GM18499 (cell line): ENCODE results near the gene MYO9B.

Experiments used
- ATAC-seq: cut with Tn5 transposase; IDR thresholded peaks from one replicate; pipeline ENCODE4 v1.9.1; 2021; ENCODE audit warnings: moderate number of reproducible peaks; ENCODE audit not compliant: insufficient read depth, unreplicated experiment

Gene MYO9B

GRCh38 chr19:17109962-17110598 is 34.5 kb downstream of the MYO9B start:
- no peak for ATAC-seq

GRCh38 chr19:17110599-17110966 is 35.0 kb downstream of the MYO9B start:
- ATAC-seq: no peak

- no peak for ATAC-seq
Measured at GRCh38 chr19:17111766-17112165, 36.2 kb downstream of the MYO9B start.

DNA sequence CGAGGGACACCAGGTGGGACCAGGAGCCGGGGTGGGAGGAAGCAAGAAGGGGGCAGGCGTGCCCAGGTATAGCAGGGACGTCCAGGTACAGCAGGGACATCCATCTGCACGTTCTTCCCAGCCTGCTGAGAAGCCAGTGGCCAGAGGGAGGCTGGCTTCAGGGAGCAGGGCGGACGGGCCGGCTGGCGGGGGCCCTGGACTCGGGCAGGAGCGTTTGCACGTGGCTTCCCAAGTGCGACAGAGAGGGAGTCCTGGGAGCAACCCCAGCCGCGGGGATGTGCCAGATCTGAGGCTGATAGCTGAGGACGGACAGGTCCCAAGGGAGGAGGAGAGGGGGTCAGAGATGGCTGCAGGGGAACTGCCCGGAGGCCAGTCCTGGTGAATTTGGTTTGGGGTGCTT is 36.7 kb downstream of the MYO9B start:
- no peak for ATAC-seq

DNA sequence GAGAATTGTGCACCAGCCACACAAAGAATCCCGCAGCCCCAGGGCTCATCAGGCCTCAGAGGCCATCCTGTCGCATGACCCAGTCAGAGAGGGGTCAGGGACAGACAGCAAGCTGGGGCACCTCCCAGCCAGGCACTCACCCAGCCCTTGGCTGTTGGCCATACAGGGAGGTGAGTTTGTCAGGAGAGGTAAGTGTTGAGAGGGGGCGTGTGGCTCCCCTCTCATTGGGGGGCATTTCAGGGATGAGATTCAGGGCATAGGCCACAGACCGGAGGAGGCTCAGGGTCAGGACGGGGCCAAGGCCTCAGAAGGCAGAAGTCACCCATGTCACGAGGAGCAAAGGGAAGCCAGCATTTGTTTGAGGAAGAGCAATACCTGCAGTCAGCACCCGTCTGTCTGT is 37.1 kb downstream of the MYO9B start:
- ATAC-seq: no peak

- ATAC-seq: no peak
Measured at GRCh38 chr19:17113127-17113785, 37.7 kb downstream of the MYO9B start.

DNA sequence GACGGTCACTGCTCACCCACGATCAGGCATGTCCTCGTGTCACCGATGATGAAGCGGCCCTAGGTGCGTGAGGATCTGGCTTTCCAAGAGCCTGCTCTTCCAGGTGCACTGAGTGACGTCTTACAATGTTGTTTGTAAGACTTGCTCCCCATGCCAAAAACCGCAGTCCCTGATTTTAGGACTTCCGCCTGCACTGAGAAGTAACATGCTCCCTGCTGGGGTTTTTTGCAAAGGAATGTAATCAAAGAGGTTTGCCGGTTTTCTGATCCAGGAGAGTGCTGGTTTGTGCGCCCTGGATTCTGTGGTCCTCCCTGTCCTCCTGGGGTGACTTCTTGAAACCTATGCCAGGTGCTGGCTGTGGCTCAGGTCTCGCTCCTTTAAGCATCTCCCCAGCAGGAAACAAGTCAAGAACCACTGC is 38.8 kb downstream of the MYO9B start:
- no peak for ATAC-seq

DNA sequence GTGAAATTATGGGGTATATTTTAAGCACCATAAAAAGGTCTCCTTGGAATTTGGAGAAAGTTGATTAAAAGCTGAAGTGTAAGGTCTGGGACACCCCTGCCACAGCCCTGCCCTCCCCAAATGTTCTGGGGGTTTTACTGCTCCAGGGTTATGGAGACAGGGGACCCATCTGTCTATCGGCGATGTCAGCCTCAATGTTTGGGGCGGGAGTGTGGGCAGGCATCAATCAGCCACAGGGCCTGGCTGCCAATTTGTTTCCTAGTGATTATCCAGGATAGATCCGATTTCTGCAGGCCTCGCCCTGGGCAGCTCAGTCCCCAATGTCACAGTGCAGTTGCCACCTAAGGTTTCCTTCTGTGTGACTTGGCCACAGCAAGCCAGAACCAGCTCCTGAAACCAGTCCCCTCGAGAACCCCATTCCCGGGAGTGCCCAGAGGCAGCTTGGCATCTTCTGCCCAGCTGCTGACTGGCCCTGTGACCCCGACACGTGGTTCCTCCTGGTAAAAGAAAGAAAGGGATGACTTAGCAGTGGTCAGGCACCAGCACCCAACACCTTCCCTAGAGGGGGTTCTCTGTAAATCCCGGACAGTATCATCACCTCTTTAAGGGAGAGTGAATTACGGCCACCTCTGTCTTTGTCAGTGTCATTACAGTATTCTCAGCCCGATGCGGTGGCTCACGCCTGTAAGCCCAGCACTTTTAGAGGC is 41.6 kb downstream of the MYO9B start:
- ATAC-seq: no peak

DNA sequence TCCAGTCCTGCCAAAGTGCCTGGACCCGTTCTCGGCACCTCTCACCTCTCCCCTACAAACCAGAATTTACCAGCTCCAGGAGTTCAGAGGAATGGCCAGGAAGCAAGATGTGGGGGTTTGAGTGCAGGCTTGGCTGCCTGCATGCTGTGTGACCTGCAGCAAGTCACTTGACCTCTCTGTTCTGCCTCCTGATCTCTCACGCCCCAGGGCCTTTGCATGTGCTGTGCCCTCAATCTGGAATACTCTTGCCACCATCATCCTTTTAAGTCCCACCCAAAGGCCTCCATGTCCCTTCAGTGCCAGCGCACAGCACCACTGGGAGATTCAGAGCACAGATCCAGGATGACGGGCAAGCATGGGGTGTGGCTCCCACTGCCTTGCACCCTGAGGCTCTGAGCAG is 43.4 kb downstream of the MYO9B start:
- no peak for ATAC-seq

DNA sequence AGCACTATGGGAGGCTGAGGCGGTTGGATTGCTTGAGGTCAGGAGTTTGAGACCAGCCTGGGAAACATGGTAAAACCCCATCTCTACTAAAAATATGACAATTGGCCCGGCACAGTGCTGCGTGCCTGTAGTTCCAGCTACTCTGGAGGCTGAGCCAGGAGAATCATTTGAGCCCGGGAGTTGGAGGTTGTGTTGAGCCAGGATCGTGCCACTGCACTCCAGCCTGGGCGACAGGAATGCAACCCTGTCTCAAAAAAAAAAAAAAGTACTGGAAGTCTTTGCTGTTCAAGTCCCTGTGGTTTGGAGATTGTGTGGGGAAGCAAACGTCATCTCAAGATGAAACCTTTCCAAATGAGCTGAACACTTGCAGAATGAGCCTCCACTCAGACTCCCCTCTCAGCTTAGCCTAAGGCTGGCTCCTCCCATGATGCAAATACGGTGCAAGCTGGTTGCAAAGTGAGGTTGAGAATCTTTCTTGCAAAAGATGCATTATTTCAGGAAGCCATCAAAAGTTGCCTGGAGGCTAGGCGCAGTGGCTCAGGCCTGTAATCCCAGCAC is 46.2 kb downstream of the MYO9B start:
- no peak for ATAC-seq

GRCh38 chr19:17123041-17123440 is 47.5 kb downstream of the MYO9B start:
- ATAC-seq: no peak

GRCh38 chr19:17124025-17124424 is 48.4 kb downstream of the MYO9B start:
- ATAC-seq: no peak

GRCh38 chr19:17125062-17125727 is 49.6 kb downstream of the MYO9B start:
- peak; percentile 52 for ATAC-seq

GRCh38 chr19:17125728-17126677 is 50.4 kb downstream of the MYO9B start:
- peak; percentile 31 for ATAC-seq

DNA sequence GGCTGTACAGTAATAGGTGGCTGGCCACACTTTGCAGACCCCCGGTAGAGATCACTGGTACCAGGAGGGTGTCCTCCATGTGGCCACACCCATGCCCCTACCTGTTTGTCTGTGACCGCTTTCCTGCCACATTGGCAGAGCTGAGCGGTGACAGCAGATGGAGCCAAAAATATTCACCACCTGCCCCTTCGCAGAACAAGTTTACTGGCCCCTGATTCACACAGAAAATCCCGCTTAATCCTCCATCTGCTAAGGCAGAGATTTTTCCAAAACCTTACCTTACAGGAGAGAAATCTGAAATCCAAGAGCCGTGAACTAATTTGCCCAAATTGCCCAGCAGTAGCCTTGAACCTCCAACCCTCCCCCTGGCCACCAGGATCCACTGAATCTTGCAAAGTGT is 52.1 kb downstream of the MYO9B start:
- no peak for ATAC-seq

- no peak for ATAC-seq
Measured at GRCh38 chr19:17128403-17128802, 52.8 kb downstream of the MYO9B start.

GRCh38 chr19:17128820-17129219 is 53.2 kb downstream of the MYO9B start:
- no peak for ATAC-seq

GRCh38 chr19:17129377-17129776 is 53.8 kb downstream of the MYO9B start:
- no peak for ATAC-seq

- ATAC-seq: no peak
Measured at GRCh38 chr19:17135001-17135853, 59.6 kb downstream of the MYO9B start.
